HG03571 (cell line): Measurements from ENCODE around the gene ULBP1.
"Not testable (repeated sequence)": the region's sequence is repeated elsewhere in the genome, so short reads cannot be mapped to it uniquely, and the experiment has no call there.

Experiments
- ATAC-seq: cut with Tn5 transposase; IDR thresholded peaks from one replicate; pipeline ENCODE4 v1.9.1; 2021; ENCODE audit not compliant: unreplicated experiment

The ULBP1 gene

GRCh38 chr6:150003599-150003998 is 39.9 kb downstream of the ULBP1 start:
- ATAC-seq, result not testable (repeated sequence)

- peak; percentile 18 for ATAC-seq
Measured at GRCh38 chr6:150004101-150004782, 40.5 kb downstream of the ULBP1 start.

GRCh38 chr6:150004783-150005717 is 41.3 kb downstream of the ULBP1 start:
- peak; percentile 76 for ATAC-seq

GRCh38 chr6:150005761-150006651 is 42.3 kb downstream of the ULBP1 start:
- ATAC-seq, result no peak

GRCh38 chr6:150006961-150007464 is 43.3 kb downstream of the ULBP1 start:
- no peak for ATAC-seq

GRCh38 chr6:150008588-150008987 is 44.8 kb downstream of the ULBP1 start:
- ATAC-seq, result no peak

GRCh38 chr6:150012846-150013784 is 49.4 kb downstream of the ULBP1 start:
- ATAC-seq, result not testable (repeated sequence)

GRCh38 chr6:150013785-150014622 is 50.3 kb downstream of the ULBP1 start:
- not testable (repeated sequence) for ATAC-seq

- not testable (repeated sequence) for ATAC-seq
Measured at GRCh38 chr6:150014623-150015280, 51.0 kb downstream of the ULBP1 start.

GRCh38 chr6:150015281-150016001 is 51.7 kb downstream of the ULBP1 start:
- not testable (repeated sequence) for ATAC-seq

- no peak for ATAC-seq
Measured at GRCh38 chr6:150016324-150017185, 52.8 kb downstream of the ULBP1 start.

- ATAC-seq, result not testable (repeated sequence)
Measured at GRCh38 chr6:150017186-150017521, 53.4 kb downstream of the ULBP1 start.

GRCh38 chr6:150018846-150019580 is 55.3 kb downstream of the ULBP1 start:
- no peak for ATAC-seq

- ATAC-seq, result not testable (repeated sequence)
Measured at GRCh38 chr6:150021870-150022269, 58.1 kb downstream of the ULBP1 start.
